NOMO-1 (cell line): Measurements from ENCODE around the gene RFNG.

Experiments
- DNase-seq, 2 experiments: peaks; one replicate each; lab custom pipeline; 2025; ENCODE audit not compliant: unreplicated experiment in 2 of 2; lab: John Stamatoyannopoulos, UW

The RFNG gene

DNA sequence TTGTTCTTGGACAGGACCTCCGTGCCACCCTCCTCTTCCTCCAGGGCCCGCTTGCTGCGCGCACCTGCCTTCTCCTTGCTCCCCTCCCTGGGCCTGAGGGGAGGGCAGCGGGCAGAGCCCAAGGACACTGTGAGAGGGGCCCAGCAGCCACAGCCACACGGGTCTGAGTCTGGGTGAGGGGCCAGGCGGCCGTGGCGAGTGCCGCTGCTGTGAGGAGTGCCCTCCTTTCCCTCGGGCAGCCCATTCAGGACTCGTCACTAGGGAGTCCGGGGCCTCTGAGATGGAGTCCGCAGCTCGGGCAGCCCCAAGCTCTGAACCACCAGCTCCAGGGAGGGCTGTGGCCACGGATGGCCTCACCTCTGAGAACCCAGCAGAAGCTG is 8.4 kb upstream of the RFNG start:
- no peak for DNase-seq

DNA sequence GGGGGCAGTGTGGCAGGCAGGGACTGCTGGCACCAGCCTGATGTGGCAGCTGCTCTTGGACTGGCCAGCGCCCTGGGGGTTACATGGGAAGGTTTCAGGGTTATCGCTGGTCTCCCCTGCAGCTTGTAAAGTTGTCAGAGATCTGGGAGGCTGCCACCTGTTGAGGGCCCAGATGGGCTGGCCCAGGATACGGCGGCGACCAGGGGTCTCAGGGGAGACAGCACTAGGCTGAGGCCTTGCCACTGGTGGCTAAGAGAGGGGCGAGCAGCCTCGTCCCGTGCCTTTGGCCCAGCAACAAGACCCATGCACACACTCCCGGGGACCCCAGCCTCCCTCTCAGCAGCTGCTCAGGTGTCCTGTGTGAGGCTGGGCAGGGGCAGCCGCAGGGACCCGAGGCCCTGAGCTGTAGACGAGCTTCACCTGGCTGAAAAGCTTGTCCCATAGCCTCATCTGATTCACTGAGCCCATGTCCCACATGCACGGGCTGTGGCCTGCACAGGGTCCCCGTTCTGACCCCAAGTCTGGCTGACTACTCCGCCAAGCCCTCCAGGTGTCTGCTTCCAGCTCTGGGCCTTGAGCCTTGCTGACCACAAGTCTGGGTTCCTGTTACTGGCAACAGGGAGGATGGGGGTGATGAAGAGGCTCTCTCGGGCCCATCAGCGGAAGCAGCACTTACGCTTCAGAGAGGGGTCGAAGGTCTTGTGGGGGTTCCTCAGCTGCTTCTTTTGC is 7.8 kb upstream of the RFNG start:
- DNase-seq, result no peak

DNA sequence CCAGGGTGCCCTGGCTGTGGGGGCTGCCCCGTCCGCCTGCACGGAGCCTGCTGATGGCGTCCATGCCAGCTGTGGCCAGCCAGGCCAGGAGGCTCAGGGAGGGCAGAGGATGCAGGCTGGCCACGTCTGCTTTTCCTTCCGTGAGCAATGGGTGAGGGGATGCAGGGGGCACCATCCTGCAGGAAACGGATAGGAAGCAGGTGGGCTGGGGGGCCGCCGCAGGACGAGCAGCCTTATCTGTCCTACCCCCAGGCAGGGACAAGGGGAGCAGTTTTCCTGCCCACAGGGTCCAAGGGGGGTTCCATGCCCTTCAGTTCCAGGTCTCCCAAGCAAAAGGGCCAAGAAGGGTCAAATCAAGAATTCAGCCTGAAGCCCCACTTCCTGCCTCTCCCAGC is 7.2 kb upstream of the RFNG start:
- DNase-seq, result no peak

DNA sequence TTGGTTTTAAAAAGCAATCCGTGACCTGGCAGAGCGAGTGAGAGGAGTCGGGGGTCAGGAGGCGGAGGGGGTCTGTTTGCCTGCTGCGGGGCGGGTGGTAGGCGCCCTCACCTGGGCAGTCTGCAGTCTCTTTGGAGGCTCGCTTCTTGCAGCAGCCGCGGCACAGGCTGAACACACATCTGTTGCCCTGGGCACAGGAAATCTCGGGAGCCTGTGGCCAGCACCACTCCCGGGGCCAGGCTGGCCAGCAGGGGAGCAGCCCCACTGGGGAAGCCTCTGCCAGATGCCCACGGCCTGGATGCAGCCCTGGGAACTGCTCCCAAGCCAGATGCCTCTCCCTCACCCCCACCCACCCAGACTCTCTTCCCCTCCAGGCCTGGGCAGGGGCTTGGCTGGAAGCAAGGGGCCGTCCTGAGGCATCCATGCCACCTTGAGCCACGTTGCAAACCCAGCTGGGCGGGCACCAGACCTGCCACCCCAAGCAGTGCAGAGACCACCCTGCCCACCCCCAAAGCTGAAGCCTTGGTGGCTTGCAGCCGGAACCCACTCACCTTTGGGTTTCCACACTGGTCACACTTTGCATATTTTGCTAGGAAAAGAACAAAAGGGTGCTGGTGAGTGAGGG is 6.7 kb upstream of the RFNG start:
- no peak for DNase-seq

DNA sequence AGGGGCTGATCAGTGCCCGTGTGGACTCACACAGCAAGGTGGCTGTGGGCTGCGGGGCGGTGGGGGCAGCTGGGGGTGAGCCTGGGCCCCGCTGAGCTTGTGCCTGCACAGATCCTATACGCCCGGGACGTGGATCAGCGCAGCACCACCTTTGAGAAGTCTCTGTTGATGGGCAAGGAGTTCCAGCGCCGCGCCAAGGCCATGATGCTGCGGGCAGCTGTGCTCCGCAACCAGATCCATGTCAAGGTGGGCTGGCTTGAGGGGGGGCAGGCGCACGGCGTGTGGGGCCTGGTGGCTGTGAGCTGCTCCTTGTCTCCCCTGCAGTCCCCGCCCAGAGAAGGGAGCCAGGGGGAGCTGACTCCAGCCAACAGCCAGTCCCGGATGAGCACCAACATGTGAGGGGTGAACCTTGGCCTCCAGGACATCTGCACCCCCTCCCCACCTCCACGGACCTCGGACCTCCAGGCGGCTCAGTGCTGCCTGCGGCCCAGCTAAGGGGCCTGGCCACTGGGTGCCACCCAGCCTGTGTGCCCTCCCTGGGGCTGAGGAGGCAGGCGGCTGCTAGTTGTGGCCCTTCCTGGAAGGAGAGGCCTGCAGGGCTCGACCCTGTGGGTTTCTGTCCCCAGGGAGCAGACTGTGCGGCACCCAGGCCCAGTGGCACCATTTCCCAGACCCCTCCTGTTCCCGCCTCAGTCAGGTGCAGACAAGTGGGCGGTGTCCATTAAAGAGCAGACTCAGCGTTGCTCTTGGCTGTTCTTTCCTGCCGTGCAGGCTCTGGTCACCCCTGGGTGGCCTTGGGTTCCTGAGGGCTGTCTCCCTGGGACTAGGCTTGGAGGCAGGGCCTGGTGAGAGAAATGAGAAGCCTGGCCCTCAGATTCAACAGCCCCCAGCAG is 5.4 kb upstream of the RFNG start:
- DNase-seq, result no peak

DNA sequence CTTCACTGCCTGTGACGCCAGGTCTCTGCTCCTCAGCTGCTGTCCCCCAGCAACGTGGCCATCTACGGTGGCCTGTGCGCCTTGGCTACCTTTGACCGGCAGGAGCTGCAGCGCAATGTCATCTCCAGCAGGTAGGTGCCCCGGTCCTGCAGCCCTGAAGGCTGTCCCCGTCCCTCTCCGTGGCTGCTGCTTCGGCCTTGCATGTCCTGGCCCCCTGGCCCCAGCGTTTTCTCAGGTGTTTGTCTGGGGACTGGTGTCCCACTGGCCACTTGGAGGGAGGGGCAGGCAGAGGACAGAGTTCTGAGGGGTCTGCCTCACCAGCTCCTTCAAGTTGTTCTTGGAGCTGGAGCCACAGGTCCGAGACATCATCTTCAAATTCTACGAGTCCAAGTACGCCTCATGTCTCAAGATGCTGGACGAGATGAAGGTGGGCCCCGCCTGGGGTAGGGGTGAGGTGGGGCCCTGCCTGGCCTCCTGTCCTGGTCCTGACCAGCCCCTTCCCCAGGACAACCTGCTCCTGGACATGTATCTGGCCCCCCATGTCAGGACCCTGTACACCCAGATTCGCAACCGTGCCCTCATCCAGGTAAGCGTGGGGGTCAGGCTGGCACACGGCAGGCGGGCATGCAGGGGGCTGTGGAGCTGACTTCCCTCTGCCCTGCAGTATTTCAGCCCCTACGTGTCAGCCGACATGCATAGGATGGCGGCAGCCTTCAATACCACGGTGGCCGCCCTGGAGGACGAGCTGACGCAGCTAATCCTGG is 4.5 kb upstream of the RFNG start:
- DNase-seq, result no peak

DNA sequence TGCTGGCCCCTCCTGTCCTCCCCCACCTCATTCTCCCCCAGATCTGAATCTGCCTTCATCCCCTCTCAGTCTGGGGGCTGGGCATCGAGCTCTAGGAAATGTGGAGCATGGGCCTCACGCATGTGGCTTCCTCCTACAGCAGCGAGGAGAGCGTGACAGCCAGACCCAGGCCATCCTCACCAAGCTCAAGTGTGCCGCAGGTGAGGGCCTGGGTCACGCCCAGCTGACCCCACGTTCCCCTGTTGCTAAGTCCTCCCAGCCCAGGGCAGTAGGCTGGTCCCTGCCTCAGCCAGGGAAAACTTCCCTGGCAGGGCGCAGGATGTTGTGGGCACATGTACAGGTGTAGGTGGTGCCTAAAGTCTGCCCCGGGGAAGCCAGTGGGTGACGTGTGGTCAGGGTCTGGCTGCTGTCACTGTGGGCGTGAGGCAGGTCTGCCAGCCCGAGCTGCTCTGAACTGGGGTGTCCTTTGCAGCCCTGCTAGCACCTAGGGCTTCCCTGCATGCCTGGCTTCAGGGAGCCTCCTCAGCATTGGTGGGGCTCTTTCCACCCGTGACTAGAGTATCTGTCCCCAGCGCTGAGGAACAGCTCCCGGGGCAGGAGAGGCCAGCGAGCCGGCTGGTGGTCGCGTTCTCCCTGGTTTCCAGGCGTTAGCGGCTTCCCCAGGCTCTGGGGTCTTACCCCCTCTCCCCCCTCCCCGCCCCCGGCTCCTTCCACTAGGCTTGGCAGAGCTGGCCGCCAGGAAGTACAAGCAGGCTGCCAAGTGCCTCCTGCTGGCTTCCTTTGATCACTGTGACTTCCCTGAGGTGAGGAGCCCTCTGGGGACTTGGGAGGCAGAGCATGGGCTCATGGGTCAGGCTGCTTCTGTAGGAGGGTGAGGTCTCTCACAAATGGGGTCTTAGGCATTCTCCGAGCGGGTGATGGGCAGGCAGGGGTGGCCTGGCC is 3.7 kb upstream of the RFNG start:
- DNase-seq, result no peak

DNA sequence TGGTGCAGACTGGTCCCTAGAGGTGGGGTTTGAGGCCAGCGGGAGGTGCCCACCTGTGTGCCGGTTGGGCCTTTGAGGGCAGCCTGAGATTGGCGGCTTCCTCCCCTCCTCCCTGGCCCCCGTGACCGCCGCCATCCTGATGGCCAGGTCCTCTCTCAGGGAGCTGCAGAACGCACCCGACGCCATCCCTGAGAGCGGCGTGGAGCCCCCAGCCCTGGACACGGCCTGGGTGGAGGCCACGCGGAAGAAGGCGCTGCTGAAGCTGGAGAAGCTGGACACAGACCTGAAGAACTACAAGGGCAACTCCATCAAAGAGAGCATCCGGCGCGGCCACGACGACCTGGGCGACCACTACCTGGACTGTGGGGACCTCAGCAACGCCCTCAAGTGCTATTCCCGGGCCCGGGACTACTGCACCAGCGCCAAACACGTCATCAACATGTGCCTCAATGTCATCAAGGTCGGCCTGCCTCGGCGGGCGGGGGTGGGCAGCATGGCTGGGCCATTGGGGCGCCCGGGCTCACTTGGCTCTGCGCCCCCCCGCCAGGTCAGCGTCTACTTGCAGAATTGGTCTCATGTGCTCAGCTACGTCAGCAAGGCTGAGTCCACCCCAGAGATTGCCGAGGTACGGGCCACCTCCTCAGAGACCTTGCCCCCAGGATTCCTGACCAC is 2.9 kb upstream of the RFNG start:
- DNase-seq, result no peak

DNA sequence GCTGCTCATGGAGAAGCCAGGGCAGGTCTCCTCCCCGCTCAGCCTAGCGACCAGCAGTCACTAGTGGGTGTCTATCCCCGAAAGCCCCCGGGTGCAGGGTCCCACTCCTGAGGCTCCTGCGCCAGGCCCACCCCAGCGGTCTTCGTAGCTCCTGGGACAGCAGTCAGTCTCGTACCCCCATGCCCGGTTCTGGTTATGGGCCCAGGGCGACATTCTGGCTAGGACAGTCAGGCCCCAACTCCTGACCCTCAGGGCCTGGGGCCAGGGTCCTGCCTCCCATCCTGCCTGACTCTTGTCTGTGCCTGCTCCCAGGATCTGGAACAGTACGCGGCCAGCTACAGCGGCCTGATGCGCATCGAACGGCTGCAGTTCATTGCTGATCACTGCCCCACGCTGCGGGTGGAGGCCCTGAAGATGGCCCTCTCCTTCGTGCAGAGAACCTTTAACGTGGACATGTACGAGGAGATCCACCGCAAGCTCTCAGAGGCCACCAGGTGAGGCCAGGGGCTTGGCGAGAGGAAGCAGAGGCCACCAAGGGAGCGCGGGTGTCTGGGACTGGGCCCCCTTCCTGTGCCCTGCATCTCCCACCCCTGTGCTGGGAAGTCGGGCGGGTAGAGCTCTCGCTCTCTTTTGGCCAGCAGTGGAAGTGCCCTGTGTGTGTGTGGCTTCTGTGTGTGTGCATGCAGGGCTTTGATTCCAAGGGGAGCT is 2.1 kb upstream of the RFNG start:
- no peak for DNase-seq

DNA sequence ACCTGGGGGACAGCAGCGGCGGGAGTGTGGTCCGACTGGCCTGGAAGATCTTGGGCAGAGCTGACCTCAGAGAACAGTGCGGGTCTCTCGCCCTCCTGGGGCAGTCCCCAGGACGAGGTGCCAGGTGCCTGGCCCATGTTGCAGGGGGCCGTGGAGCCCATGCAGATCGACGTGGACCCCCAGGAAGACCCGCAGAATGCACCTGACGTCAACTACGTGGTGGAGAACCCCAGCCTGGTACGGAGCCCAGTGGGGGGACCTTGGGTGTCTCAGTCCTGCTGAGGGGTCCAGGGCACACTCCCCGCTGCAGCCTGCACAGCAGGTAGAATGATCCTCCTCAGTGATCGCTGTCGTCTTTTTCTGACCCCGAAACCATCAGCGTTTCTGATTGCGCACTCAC is 1.5 kb upstream of the RFNG start:
- no peak for DNase-seq

DNA sequence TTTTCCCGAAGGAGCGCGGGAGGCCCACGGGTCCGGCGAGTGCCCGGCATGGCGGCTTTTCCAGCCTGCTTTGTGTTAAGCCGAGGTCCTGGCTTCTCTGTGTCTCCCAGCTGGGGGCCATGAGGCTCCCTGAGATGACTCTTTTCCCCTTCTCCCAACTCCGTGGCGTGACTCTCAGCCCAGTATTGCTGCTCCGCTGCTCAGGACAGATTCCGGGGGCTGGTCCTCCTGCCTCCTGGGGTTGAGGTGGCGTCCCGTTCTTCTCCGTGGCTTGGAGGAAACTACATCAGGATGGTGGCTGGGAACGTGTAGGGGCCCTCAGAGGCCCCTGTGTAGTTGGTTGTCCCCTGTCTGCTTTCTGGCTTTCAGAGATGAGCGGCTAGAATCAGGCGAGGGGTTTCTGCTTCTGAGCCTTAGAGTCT is 1.0 kb upstream of the RFNG start:
- no peak for DNase-seq

DNA sequence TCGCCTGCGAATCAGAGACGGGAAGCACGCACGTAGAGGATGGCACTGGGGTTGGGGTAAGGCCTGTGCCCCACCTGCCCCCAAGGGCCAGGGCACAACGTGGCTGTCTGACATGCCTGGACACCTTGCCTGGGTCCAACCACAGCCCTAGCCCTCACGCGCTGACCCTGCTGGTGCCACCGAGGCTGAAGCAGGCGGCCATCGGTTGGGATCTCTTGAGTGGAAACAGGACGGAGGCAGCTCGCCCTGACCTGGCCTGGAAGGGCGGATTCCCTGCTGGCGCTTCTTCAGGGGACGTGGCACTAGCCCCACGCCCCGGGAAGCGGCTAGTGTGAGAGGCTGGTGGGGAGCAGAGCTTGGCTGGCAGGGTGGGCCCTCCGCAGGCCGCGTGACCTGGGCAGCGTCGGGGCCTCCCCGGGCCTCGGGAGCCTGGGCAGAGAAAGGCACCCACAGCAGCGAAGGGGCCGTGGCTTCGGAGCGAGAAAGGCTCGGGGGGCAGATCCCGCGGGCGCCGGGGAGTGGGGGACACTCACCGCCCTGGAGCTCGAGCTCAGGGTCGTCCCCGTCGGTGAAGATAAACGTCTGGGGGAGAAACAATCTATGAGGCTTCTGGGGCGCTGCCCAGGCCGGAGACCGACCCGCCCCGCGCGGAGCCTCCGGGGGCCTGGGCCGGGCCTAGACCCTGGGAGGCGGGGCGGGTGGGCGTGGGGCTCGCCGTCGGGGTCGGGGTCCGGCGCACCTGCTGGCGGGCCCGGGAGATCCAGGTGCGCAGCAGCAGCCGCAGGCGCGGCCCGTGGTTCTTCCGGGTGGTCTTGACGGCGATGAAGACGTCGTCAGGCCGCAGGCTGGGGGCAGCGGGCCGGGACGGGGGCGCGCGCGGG is 610 bp downstream of the RFNG start:
- DNase-seq, result no peak

DNA sequence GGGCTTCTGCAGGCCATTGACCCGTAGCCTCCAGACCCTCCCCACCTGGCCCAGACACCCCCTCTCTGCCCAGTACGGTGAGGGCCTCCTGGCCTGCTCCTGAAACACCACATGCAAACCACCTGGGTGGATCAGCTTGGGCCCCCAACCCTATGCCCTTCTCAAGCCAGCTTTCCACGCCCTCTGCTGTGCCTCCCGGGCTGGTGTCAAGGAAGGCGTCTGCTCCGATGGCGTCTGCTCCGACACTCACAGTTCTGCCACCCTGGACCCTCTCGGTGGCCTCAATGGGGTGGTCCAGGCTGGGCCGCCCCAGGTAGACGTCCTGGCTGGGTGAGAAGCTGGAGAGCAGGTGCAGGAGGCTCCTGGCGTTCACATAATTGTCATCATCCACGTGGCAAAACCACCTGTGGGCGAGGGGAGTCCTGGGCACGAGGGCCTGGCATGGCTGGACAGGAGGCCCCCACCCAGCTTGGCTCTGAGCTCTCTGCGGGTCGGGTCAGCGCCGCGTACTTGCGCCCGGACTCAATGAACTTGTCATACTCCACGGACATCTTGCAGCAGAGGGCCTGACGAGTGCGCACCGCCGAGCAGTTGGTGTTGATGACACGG is 1.4 kb downstream of the RFNG start:
- no peak for DNase-seq

DNA sequence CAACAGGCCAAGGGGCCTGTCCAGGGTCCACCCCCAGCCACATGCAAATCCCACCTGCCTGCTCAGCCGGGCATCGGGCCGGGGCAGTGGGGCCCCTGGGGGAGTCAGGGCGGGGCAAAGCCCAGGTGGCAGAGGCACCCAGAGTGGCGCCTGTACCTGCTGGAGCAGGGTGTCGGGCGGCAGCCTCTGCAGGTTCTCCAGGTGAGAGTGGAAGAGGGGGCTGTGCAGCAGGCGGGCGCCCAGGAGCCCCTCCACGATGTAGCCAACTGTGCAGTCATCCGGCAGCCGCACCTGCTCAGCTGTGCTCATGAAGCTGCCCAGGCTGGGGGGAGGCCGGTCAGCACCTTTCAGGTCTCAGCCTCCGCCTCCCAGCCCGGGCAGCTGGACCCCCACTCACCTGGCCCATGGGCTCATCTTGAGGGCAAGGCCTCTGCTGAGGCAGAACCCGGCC is 2.1 kb downstream of the RFNG start:
- no peak for DNase-seq

DNA sequence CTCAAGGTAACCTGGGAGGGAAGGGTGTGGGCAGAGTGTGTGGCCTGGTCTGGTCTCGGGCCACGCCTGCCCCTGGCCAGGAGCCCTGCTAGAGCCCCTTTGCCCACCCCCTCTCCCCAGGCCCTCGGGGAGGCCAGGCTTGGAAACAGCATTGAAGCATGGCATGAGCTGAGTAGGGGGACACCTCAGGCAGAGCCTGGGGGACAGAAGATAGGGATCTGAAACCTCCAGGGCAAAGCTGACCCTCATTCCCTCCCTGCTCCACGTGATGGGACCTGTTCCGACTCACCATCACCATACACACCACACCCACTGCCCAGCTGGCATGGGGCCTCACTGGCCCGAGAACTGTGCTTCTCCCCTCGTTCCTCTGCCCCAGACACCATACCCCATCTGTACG is 2.5 kb downstream of the RFNG start:
- no peak for DNase-seq

DNA sequence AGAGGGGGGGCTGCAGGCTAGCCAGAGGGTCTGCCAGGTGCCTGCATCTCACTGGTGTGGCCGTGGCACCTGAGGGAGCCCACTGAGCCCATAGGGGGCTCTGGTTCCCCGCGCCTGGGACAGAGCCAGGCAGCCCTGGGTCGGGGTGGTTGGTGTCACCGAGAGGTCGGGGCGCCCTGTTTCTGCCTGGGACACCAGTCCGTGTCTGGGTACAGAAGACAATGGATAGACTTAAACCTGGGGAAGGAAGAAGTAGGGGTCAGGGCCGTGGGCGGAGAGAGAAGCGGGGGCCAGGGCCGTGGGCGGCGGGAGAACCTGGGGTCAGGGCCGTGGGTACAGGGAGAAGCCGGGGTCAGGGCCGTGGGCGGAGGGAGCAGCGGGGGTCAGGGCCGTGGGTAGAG is 3.0 kb downstream of the RFNG start:
- no peak for DNase-seq

DNA sequence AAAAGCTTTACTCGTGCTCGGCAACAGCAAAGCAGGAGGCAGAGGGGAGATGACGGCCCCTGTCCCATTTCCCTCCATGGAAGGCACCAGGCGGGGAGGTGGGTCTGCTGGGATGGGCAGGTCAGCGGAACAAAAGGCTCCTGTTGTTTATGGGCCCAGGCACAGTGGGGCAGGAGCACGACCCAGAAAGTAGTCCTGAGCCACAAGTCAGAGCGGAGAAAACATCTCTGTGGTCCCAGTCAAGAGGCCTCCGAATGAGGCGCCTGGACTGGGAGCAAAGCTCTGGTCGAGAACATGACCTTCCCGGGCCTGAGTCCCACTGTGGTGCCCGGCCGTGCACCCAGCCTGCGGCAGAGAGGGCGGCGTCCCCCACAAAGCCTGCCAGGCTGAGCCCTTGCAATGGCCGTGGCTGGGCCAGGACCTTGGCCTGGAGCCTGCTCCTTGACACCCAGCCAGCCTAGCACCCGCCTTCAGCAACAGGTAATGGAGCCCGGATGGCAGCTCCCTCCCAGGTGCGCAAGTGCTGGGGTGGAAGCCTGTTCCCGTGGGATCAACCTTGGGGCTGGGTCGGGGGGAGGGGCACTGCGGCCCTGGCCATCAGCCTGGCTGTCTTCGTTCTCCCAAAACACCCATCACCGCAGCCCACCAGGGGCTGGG is 3.6 kb downstream of the RFNG start:
- no peak for DNase-seq
